ENCODE results near the gene SPG21. TPM values are rescaled to one million over a fixed set of nuclear protein-coding genes. Genes with fewer than 3 reads are reported as not detected.

SPG21 gene
- total RNA-seq, 1 donor from 2014 or later = 49.1 TPM

- no peak for DNase-seq (ENCODE audit: low spot score)
Observed at GRCh38 chr15:64942356-64942755, 47.4 kb downstream of the SPG21 start.

- no peak for DNase-seq (ENCODE audit: low spot score)
Observed at GRCh38 chr15:64938192-64938591, 51.5 kb downstream of the SPG21 start.

GRCh38 chr15:64934023-64934422 is 55.7 kb downstream of the SPG21 start:
- no peak for DNase-seq (ENCODE audit: low spot score)

- no peak for DNase-seq (ENCODE audit: low spot score)
Observed at GRCh38 chr15:64931381-64931780, 58.3 kb downstream of the SPG21 start.

GRCh38 chr15:64930778-64931371 is 58.8 kb downstream of the SPG21 start:
- no peak for DNase-seq (ENCODE audit: low spot score)

- DNase-seq (ENCODE audit: low spot score) = no peak
Observed at GRCh38 chr15:64930019-64930652, 59.6 kb downstream of the SPG21 start.

- no peak for DNase-seq (ENCODE audit: low spot score)
Observed at GRCh38 chr15:64928626-64929220, 61.0 kb downstream of the SPG21 start.

GRCh38 chr15:64926661-64927060 is 63.1 kb downstream of the SPG21 start:
- DNase-seq (ENCODE audit: low spot score) = no peak

GRCh38 chr15:64925335-64926330 is 64.1 kb downstream of the SPG21 start:
- DNase-seq (ENCODE audit: low spot score) = no peak

- DNase-seq (ENCODE audit: low spot score) = no peak
Observed at GRCh38 chr15:64923546-64923945, 66.2 kb downstream of the SPG21 start.

GRCh38 chr15:64921711-64922110 is 68.0 kb downstream of the SPG21 start:
- peak; percentile 18 for DNase-seq (ENCODE audit: low spot score)

- no peak for DNase-seq (ENCODE audit: low spot score)
Observed at GRCh38 chr15:64919721-64920120, 70.0 kb downstream of the SPG21 start.

- DNase-seq (ENCODE audit: low spot score) = no peak
Observed at GRCh38 chr15:64917211-64917610, 72.5 kb downstream of the SPG21 start.

- DNase-seq (ENCODE audit: low spot score) = no peak
Observed at GRCh38 chr15:64916365-64916764, 73.3 kb downstream of the SPG21 start.

- DNase-seq (ENCODE audit: low spot score) = no peak
Observed at GRCh38 chr15:64915518-64916227, 74.0 kb downstream of the SPG21 start.

Other genes starting within 250 kb of the SPG21 start
- gene RBPMS2, start 214.3 kb downstream of the SPG21 start, total RNA-seq (ENCODE audit: insufficient read depth, low replicate concordance) = 7.0 TPM
- gene PIF1, start 164.3 kb downstream of the SPG21 start, total RNA-seq (ENCODE audit: insufficient read depth, low replicate concordance) = 1.7 TPM
- gene PLEKHO2, start 148.0 kb downstream of the SPG21 start, total RNA-seq (ENCODE audit: insufficient read depth, low replicate concordance) = 29.4 TPM
- 5.3 TPM for gene ANKDD1A, start 78.0 kb downstream of the SPG21 start, total RNA-seq (ENCODE audit: insufficient read depth, low replicate concordance)
- 42.9 TPM for gene MTFMT, start 39.7 kb upstream of the SPG21 start, total RNA-seq (ENCODE audit: insufficient read depth, low replicate concordance)
- not detected for gene SLC51B, start 55.5 kb upstream of the SPG21 start, total RNA-seq (ENCODE audit: insufficient read depth, low replicate concordance)
- 107 TPM for gene RASL12, start 78.1 kb upstream of the SPG21 start, total RNA-seq (ENCODE audit: insufficient read depth, low replicate concordance)
- not detected for gene KBTBD13, start 86.8 kb upstream of the SPG21 start, total RNA-seq (ENCODE audit: insufficient read depth, low replicate concordance)
- gene UBAP1L, start 125.3 kb upstream of the SPG21 start, total RNA-seq (ENCODE audit: insufficient read depth, low replicate concordance) = 2.2 TPM
- 11.6 TPM for gene PDCD7, start 143.9 kb upstream of the SPG21 start, total RNA-seq (ENCODE audit: insufficient read depth, low replicate concordance)
- 48.4 TPM for gene CLPX, start 195.4 kb upstream of the SPG21 start, total RNA-seq (ENCODE audit: insufficient read depth, low replicate concordance)
- 70.3 TPM for gene CILP, start 221.6 kb upstream of the SPG21 start, total RNA-seq (ENCODE audit: insufficient read depth, low replicate concordance)